ENCODE data around the gene CDHR4. TPM values are rescaled to one million over a fixed set of nuclear protein-coding genes. Genes with fewer than 3 reads are reported as not detected.

The CDHR4 gene
- total and polyA plus RNA-seq, 9 of the 15 experiments (the other 6 are each of a cell fraction or from before 2014, with no cell fraction given) = 0.21 TPM; not detected in 8

DNA sequence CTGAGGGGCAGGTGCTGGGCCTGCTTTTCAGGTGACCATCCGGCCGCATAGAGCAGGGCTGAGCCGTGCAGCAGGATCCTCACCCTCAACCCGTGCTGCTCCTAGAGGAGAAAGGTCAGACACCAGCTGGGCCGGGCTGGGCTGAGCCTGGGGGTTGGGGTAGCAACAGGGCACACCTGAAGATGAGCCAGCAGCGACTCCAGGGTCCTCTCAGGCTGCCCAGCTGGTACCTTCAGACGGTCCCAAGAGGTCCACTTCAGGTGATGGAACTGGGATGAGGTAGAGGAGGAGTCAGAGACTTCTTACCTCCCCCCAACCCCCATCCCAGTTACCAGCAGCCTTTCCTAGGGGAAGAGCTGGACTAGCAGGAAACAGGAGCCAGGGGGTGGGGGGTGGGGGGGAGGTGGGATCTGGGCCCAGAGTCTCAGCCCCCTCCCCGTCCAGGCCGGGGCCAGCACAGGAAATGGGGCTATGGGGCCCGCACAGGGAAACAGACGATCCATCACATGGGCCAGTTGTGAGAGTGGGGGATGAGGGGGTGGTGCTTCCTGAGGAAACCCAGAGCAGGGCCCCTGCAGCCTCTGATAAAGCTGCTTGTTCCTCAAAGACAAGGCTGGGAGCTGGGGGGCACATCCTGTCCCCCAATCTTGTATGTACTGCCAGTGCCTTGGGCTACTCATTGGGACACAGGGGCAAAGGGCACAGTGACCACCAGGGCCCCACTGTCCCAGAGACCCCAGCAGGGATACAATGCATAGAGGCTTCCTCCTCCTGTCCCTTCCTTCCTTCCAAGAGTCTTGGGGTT, 6.4 kb upstream of the CDHR4 start (continued):
- TF ChIP-seq, protein P1, sequence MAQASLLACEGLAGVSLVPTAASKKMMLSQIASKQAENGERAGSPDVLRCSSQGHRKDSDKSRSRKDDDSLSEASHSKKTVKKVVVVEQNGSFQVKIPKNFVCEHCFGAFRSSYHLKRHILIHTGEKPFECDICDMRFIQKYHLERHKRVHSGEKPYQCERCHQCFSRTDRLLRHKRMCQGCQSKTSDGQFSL (CRISPR knock-in tag; IDR thresholded peaks at IDR 0.05) = 0 out of 2 replicates have a peak, but pooled peaks have one; percentile 36
- TF ChIP-seq, protein P1 (tag; IDR thresholded peaks at IDR 0.05) = peak in 1 of 2 experiments; percentile 57; a peak in 1 of 4 replicates
- TF ChIP-seq MYBL2 (IDR thresholded peaks at IDR 0.05; ENCODE audit: low read depth) (no peak), MYBL2 (CRISPR knock-in tag; IDR thresholded peaks at IDR 0.05; ENCODE audit: borderline replicate concordance) (no peak), XRCC4 (IDR thresholded peaks at IDR 0.05; ENCODE audit: extremely low read depth, insufficient read depth, insufficient read length) (no peak), CBFA2T3 (IDR thresholded peaks at IDR 0.05) (peak; percentile 87)
- TF ChIP-seq, protein P2, sequence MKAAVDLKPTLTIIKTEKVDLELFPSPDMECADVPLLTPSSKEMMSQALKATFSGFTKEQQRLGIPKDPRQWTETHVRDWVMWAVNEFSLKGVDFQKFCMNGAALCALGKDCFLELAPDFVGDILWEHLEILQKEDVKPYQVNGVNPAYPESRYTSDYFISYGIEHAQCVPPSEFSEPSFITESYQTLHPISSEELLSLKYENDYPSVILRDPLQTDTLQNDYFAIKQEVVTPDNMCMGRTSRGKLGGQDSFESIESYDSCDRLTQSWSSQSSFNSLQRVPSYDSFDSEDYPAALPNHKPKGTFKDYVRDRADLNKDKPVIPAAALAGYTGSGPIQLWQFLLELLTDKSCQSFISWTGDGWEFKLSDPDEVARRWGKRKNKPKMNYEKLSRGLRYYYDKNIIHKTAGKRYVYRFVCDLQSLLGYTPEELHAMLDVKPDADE (conservative IDR thresholded peaks at IDR 0.05; ENCODE audit: control insufficient read depth, low read depth, low read length) = peak; percentile 61; the same call in 1 of the 2 replicates
- TF ChIP-seq, protein P3, sequence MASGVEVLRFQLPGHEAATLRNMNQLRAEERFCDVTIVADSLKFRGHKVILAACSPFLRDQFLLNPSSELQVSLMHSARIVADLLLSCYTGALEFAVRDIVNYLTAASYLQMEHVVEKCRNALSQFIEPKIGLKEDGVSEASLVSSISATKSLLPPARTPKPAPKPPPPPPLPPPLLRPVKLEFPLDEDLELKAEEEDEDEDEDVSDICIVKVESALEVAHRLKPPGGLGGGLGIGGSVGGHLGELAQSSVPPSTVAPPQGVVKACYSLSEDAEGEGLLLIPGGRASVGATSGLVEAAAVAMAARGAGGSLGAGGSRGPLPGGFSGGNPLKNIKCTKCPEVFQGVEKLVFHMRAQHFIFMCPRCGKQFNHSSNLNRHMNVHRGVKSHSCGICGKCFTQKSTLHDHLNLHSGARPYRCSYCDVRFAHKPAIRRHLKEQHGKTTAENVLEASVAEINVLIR (CRISPR knock-in tag; IDR thresholded peaks at IDR 0.05) = no peak
